Bronchus fibroblast of lung (primary cell): ENCODE measurements around the gene CUL5. TPM values are rescaled to one million over a fixed set of nuclear protein-coding genes. Genes with fewer than 3 reads are reported as not detected.

Source experiments
- total RNA-seq: library from RNA; depleted of rRNA; stranded (reverse); fragments of >200 nt; gene quantifications from 2 replicates; pipeline ENCODE4 v1.2.3, GENCODE V29; 2015

The CUL5 gene
- 15.5 and 17.5 TPM in 2 replicates for total RNA-seq

GRCh38 chr11:108008656-108009496 is at the start of gene CUL5:
Gene CUL5, plus strand, starts transcription at chr11:108008898. Its CDS starts 451 bp downstream, at chr11:108009349.

GRCh38 chr11:108121274-108122155 is 112.8 kb downstream of the CUL5 start, which contains the start of gene ACAT1:
Gene ACAT1, plus strand, starts transcription at chr11:108121567. Its CDS starts 40 bp downstream, at chr11:108121607.

Other genes starting within 250 kb of the CUL5 start
- gene SLC35F2, start 150.1 kb upstream of the CUL5 start, total RNA-seq, result 9.7 and 16.6 TPM in 2 replicates
- not detected in 2 replicates for gene RAB39A, start 80.5 kb upstream of the CUL5 start, total RNA-seq
- 165 and 223 TPM in 2 replicates for gene ACAT1, start 112.7 kb downstream of the CUL5 start, total RNA-seq
- 8.9 and 10.3 TPM in 2 replicates for gene NPAT, start 213.7 kb downstream of the CUL5 start, total RNA-seq
- gene ATM, start 214.2 kb downstream of the CUL5 start, total RNA-seq, result 21.7 and 23.9 TPM in 2 replicates